CD14-positive monocyte (primary cell): ENCODE results near the gene NPIPB9. TPM values are rescaled to one million over a fixed set of nuclear protein-coding genes. Genes with fewer than 3 reads are reported as not detected.
A peak's percentile ranks its signal among the peaks of the same experiment; 100 is the strongest.
"Not testable (repeated sequence)": the region's sequence is repeated elsewhere in the genome, so short reads cannot be mapped to it uniquely, and the experiment has no call there.

Source experiments
- DNase-seq, 3 donors: peaks; one replicate each; pipeline ENCODE4 v3.0.0-alpha.2; 2011 to 2022
- H2AFZ ChIP-seq: 2 replicates; pipeline ENCODE4 v1.6.0; 2012; ENCODE audit warnings: mild to moderate bottlenecking, low read depth, low read length, inconsistent platforms; ENCODE audit not compliant: insufficient read depth, poor library complexity, severe bottlenecking
- H3K27ac ChIP-seq, 2 donors: 1 replicate in 1 of 2; 2 replicates in 1 of 2; pipeline ENCODE4 v1.5.1; 2012 to 2013; ENCODE audit warnings: low read length in 2 of 2, control low read depth in 1 of 2, inconsistent platforms in 1 of 2, low read depth in 1 of 2, mild to moderate bottlenecking in 1 of 2
- H3K27me3 ChIP-seq, 2 donors: one replicate each; pipeline versions ENCODE4 v1.6.0 to v1.6.1; 2011 to 2013; ENCODE audit warnings: low read length in 2 of 2; ENCODE audit not compliant: control insufficient read depth in 2 of 2, insufficient read depth in 2 of 2
- H3K36me3 ChIP-seq, 2 donors: replicated peaks in 1 of 2; 1 replicate in 1 of 2; 2 replicates in 1 of 2; pipeline versions ENCODE4 v1.5.1 to v1.6.1; 2012 to 2013; ENCODE audit warnings: low read length in 2 of 2, control low read depth in 1 of 2, inconsistent platforms in 1 of 2, mild to moderate bottlenecking in 1 of 2; ENCODE audit not compliant: insufficient read depth in 2 of 2, control insufficient read depth in 1 of 2
- H3K4me1 ChIP-seq, 2 donors: 1 replicate in 1 of 2; 2 replicates in 1 of 2; pipeline versions ENCODE4 v1.5.1 to v1.6.1; 2012 to 2013; ENCODE audit warnings: low read length in 2 of 2, control low read depth in 1 of 2, inconsistent platforms in 1 of 2, mild to moderate bottlenecking in 1 of 2, moderate library complexity in 1 of 2; ENCODE audit not compliant: insufficient read depth in 2 of 2, control insufficient read depth in 1 of 2
- H3K4me2 ChIP-seq: replicated peaks from 2 replicates; pipeline ENCODE3; 2012; ENCODE audit warnings: low read length, moderate library complexity, mild to moderate bottlenecking; ENCODE audit not compliant: poor library complexity, severe bottlenecking; ENCODE audit errors: extremely low read depth
- H3K4me3 ChIP-seq, 3 experiments: fragments of 200-600 bp in 1 of 3; sonication (generic) in 1 of 3; replicated peaks in 1 of 3; 1 replicate in 2 of 3; 2 replicates in 1 of 3; pipeline ENCODE4 v1.5.1; 2011 to 2013; ENCODE audit warnings: low read length in 3 of 3, mild to moderate bottlenecking in 3 of 3, control low read depth in 2 of 3, low read depth in 2 of 3, inconsistent platforms in 1 of 3, moderate library complexity in 1 of 3
- H3K79me2 ChIP-seq: 2 replicates; pipeline ENCODE4 v1.6.0; 2012; ENCODE audit warnings: mild to moderate bottlenecking, control low read depth, inconsistent platforms, low read length, moderate library complexity; ENCODE audit not compliant: insufficient read depth
- H3K9ac ChIP-seq: 2 replicates; pipeline ENCODE4 v1.6.0; 2017; ENCODE audit warnings: low read length, mild to moderate bottlenecking; ENCODE audit not compliant: insufficient read depth, poor library complexity, severe bottlenecking
- H3K9me3 ChIP-seq, 2 donors: replicated peaks in 1 of 2; 1 replicate in 1 of 2; 2 replicates in 1 of 2; pipeline versions ENCODE4 v1.5.1 to v1.6.1; 2012 to 2013; ENCODE audit warnings: low read length in 2 of 2, control low read depth in 1 of 2; ENCODE audit not compliant: control insufficient read depth in 1 of 2, insufficient read depth in 1 of 2
- H4K20me1 ChIP-seq: 2 replicates; pipeline ENCODE4 v1.6.0; 2012; ENCODE audit warnings: mild to moderate bottlenecking, low read length, control low read depth, moderate library complexity; ENCODE audit not compliant: insufficient read depth
- H3K27ac Mint-ChIP-seq, 7 donors: one replicate each; pipeline ENCODE4 v1.8.0; 2020; ENCODE audit warnings: mild to moderate bottlenecking in 7 of 7, mixed read lengths in 7 of 7, moderate library complexity in 6 of 7, inconsistent platforms in 2 of 7
- H3K27me3 Mint-ChIP-seq, 3 donors: one replicate each; pipeline ENCODE4 v1.8.0; 2021 to 2022; ENCODE audit warnings: low read depth in 3 of 3, mild to moderate bottlenecking in 3 of 3, mixed read lengths in 3 of 3, moderate library complexity in 3 of 3, inconsistent platforms in 1 of 3
- H3K36me3 Mint-ChIP-seq, 2 donors: one replicate each; pipeline ENCODE4 v1.8.0; 2020; ENCODE audit warnings: mixed read lengths in 2 of 2, inconsistent platforms in 1 of 2, mild to moderate bottlenecking in 1 of 2
- H3K4me1 Mint-ChIP-seq: one replicate; pipeline ENCODE4 v1.8.0; 2020; ENCODE audit warnings: mild to moderate bottlenecking, mixed read lengths
- H3K4me3 Mint-ChIP-seq, 2 donors: one replicate each; pipeline ENCODE4 v1.8.0; 2020; ENCODE audit warnings: mild to moderate bottlenecking in 2 of 2, mixed read lengths in 2 of 2, moderate library complexity in 1 of 2
- H3K9me3 Mint-ChIP-seq, 7 donors: one replicate each; pipeline ENCODE4 v1.8.0; 2020 to 2022; ENCODE audit warnings: mixed read lengths in 7 of 7, mild to moderate bottlenecking in 6 of 7, moderate library complexity in 6 of 7, inconsistent platforms in 2 of 7
- CTCF ChIP-seq: fragments of 200-600 bp; IDR thresholded peaks from one replicate; pipeline ENCODE4 v1.8.0; 2022; ENCODE audit warnings: antibody characterized with exemption, mild to moderate bottlenecking
- WGBS: methylation state at CpG from one replicate; pipeline ENCODE4 v1.1.5; 2013; ENCODE audit warnings: missing lambda C conversion rate; ENCODE audit not compliant: insufficient coverage; 5-methylcytosine and 5-hydroxymethylcytosine counted together
- intact Hi-C, 2 donors: fragments of 100-400 bp; cut with micrococcal nuclease; formaldehyde crosslinking; loops; one replicate each; pipeline versions ENCODE4 v1.15.0 to v1.15.1; 2023
- polyA plus RNA-seq, 3 donors: library from polyadenylated mRNA; depleted of rRNA in 1 of 3; unstranded in 2 of 3; stranded (reverse) in 1 of 3; fragments of 300-500 nt in 2 of 3; fragments of >200 nt in 1 of 3; fragmentation: Illumina TruSeq in 2 of 3; gene quantifications; 1 replicate in 2 of 3; 2 replicates in 1 of 3; pipeline ENCODE4 v1.2.3, GENCODE V29; 2012 to 2021

Gene NPIPB9
- polyA plus RNA-seq, 3 donors = 1.4 TPM; not detected in 2

- intact Hi-C loops, H3K9me3 ChIP-seq: not testable (repeated sequence)
Observed at GRCh38 chr16:28781697-28782096, 30.1 kb downstream of the NPIPB9 start.

GRCh38 chr16:28782357-28782756, 30.8 kb downstream of the NPIPB9 start:
- H3K4me3 Mint-ChIP-seq, H4K20me1 ChIP-seq, H3K27ac Mint-ChIP-seq, H2AFZ ChIP-seq, H3K36me3 Mint-ChIP-seq, H3K4me1 ChIP-seq, H3K27ac ChIP-seq, H3K27me3 Mint-ChIP-seq, H3K9me3 Mint-ChIP-seq, H3K4me1 Mint-ChIP-seq, H3K79me2 ChIP-seq, H3K4me3 ChIP-seq, H3K36me3 ChIP-seq, H3K9me3 ChIP-seq, intact Hi-C loops, H3K4me2 ChIP-seq, H3K9ac ChIP-seq, H3K27me3 ChIP-seq, DNase-seq: not testable (repeated sequence)
- WGBS = no CpG with 5 or more reads among the region's 4 CpGs

More at GRCh38 chr16:28781697-28782096, 30.1 kb downstream of the NPIPB9 start:
- not testable (repeated sequence) for H2AFZ ChIP-seq, H3K79me2 ChIP-seq, H4K20me1 ChIP-seq, H3K27ac ChIP-seq, H3K9ac ChIP-seq, H3K9me3 Mint-ChIP-seq, H3K36me3 Mint-ChIP-seq, H3K4me2 ChIP-seq, H3K27me3 ChIP-seq, H3K27me3 Mint-ChIP-seq, H3K4me1 ChIP-seq, DNase-seq, H3K4me3 ChIP-seq, H3K27ac Mint-ChIP-seq, H3K4me1 Mint-ChIP-seq, H3K4me3 Mint-ChIP-seq, H3K36me3 ChIP-seq
- no CpG with 5 or more reads among the region's 6 CpGs for WGBS

GRCh38 chr16:28802235-28803019, 50.8 kb downstream of the NPIPB9 start:
- H3K27me3 Mint-ChIP-seq, H3K36me3 Mint-ChIP-seq, H3K4me1 ChIP-seq, H3K9me3 Mint-ChIP-seq, H2AFZ ChIP-seq, intact Hi-C loops, H3K9ac ChIP-seq, H3K36me3 ChIP-seq, H3K4me3 ChIP-seq, H3K27me3 ChIP-seq, H4K20me1 ChIP-seq, H3K27ac ChIP-seq, H3K79me2 ChIP-seq, H3K9me3 ChIP-seq, H3K4me1 Mint-ChIP-seq, H3K4me2 ChIP-seq: not testable (repeated sequence)
- DNase-seq = peak in 1 of 3 donors; percentile 71
- Mint-ChIP-seq H3K4me3 (peak overlapping the region in 1 of 2 donors; percentile 62), H3K27ac (peak overlapping the region in 2 of 7 donors; percentile 76 to 81)
- no CpG with 5 or more reads among the region's 13 CpGs for WGBS
- TF ChIP-seq CTCF = peak; percentile 56

- H3K27ac Mint-ChIP-seq, H3K9ac ChIP-seq, H3K36me3 ChIP-seq, H3K9me3 Mint-ChIP-seq, H3K4me3 ChIP-seq, H3K4me1 ChIP-seq, H3K27me3 Mint-ChIP-seq, H3K4me2 ChIP-seq, H3K4me3 Mint-ChIP-seq, H3K9me3 ChIP-seq, H3K79me2 ChIP-seq, H3K27me3 ChIP-seq, H4K20me1 ChIP-seq, intact Hi-C loops, H2AFZ ChIP-seq, H3K36me3 Mint-ChIP-seq, DNase-seq, H3K27ac ChIP-seq, H3K4me1 Mint-ChIP-seq: not testable (repeated sequence)
- no CpG with 5 or more reads among the region's 11 CpGs for WGBS
Observed at GRCh38 chr16:28807445-28808120, 56.0 kb downstream of the NPIPB9 start.
